D721Med (cell line): Measurements from ENCODE around the gene RNF146.
"Not testable (repeated sequence)": the region's sequence is repeated elsewhere in the genome, so short reads cannot be mapped to it uniquely, and the experiment has no call there.

ENCODE experiments used
- DNase-seq: peaks from one replicate; pipeline ENCODE4 v3.0.0; 2011; ENCODE audit warnings: low spot score; ENCODE audit not compliant: insufficient read length
- FAIRE-seq: peaks from 2 replicates; lab custom pipeline; 2011; peaks lifted over from hg19 to GRCh38; lab: Jason Lieb, UNC
- CTCF ChIP-seq: IDR thresholded peaks from 2 replicates; pipeline ENCODE4 v1.5.1; 2012; ENCODE audit warnings: mild to moderate bottlenecking, control low read depth; ENCODE audit not compliant: insufficient read depth; ENCODE audit errors: missing control alignments

RNF146 gene

GRCh38 chr6:127317388-127318128, 50.9 kb downstream of the RNF146 start:
- no peak for DNase-seq
- no peak for TF ChIP-seq CTCF
- peak; percentile 85 for FAIRE-seq

GRCh38 chr6:127319686-127320085, 53.0 kb downstream of the RNF146 start:
- TF ChIP-seq CTCF: no peak
- DNase-seq (no peak), FAIRE-seq (no peak)

- peak; percentile 61 for FAIRE-seq
- no peak for TF ChIP-seq CTCF
- DNase-seq: no peak
These were observed 61.5 kb downstream of the RNF146 start for GRCh38 chr6:127328043-127328609.

GRCh38 chr6:127331256-127331655, 64.6 kb downstream of the RNF146 start:
- not testable (repeated sequence) for DNase-seq, FAIRE-seq

- FAIRE-seq: no peak
- no peak for DNase-seq
- no peak for TF ChIP-seq CTCF
These were observed 65.8 kb downstream of the RNF146 start for GRCh38 chr6:127332383-127332961.
